GM10248 (cell line): ENCODE data around the gene POLR2H.

Experiments used
- CTCF ChIA-PET: fragments of 300-600 bp; sonication (Branson Sonifier 250); formaldehyde crosslinking; extraction: SDS; loops from one replicate; lab custom pipeline; 2021; ENCODE audit warnings: antibody characterized with exemption; lab: Yijun Ruan, JAX
- POLR2A ChIA-PET: fragments of 350-650 bp; sonication (Branson Sonifier 250); formaldehyde crosslinking; extraction: SDS; loops from one replicate; lab custom pipeline; 2020; ENCODE audit warnings: antibody characterized with exemption; lab: Yijun Ruan, JAX
- DNase-seq: peaks from one replicate; pipeline ENCODE4 v3.0.0; 2012; ENCODE audit errors: extremely low spot score
- TF ChIP-seq, protein P1 (sequence below): IDR thresholded peaks from 2 replicates; pipeline ENCODE4 v1.5.1; 2012; ENCODE audit warnings: mild to moderate bottlenecking, low read depth; ENCODE audit errors: extremely low read depth, missing control alignments, control extremely low read depth

Gene POLR2H

DNA sequence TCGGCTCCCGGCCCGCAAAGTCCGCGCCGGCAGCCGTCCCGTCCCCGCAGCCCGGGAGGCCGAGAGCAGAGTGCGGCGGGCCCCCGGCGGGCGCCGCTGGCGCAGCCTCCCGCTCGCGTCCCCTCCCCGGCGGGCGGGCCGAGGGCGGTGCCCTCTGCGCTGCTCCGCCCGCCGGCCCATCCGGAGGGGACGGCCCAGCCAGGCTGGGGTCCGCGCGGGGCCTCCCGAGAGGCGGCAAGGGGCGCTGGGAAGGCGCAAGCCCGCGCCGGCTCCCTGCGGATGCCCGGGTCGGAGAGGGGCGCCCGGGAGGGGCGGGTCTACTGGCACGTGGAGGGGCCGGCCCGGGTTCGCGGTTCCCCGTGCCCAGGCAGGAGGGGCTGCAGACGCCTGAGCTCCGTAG, at the start of gene POLR2H, which contains the start of gene CLCN2:
POLR2H (plus strand) TSS at position 179 of the 400 bp plus-strand sequence. CDS start 1,783 bp downstream, outside the sequence.
CLCN2 (minus strand) TSS at position 74 of the 400 bp plus-strand sequence. CDS start 126 bp downstream, outside the sequence.
- ChIA-PET POLR2A (no interaction called here), CTCF (interaction anchor here (0.9 to 2.3 kb wide), 9 partner anchors 8 to 466 kb away, joined by 3 to 10 read pairs (median 4); partner anchors contain the start of gene FAM131A)
- TF ChIP-seq, protein P1, sequence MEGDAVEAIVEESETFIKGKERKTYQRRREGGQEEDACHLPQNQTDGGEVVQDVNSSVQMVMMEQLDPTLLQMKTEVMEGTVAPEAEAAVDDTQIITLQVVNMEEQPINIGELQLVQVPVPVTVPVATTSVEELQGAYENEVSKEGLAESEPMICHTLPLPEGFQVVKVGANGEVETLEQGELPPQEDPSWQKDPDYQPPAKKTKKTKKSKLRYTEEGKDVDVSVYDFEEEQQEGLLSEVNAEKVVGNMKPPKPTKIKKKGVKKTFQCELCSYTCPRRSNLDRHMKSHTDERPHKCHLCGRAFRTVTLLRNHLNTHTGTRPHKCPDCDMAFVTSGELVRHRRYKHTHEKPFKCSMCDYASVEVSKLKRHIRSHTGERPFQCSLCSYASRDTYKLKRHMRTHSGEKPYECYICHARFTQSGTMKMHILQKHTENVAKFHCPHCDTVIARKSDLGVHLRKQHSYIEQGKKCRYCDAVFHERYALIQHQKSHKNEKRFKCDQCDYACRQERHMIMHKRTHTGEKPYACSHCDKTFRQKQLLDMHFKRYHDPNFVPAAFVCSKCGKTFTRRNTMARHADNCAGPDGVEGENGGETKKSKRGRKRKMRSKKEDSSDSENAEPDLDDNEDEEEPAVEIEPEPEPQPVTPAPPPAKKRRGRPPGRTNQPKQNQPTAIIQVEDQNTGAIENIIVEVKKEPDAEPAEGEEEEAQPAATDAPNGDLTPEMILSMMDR, result no peak
- DNase-seq, result peak; percentile 79

DNA sequence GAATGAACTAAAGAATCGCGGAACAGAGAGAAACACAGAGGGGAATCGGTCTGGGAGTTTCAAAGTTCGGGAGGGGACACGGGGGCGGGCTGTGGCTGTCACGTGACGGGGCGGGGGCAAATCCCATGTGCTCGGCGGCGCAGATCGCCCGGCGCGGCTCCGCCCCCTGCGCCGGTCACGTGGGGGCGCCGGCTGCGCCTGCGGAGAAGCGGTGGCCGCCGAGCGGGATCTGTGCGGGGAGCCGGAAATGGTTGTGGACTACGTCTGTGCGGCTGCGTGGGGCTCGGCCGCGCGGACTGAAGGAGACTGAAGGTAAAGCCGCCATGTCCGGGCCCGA, 47.2 kb upstream of the POLR2H start, which contains the start of gene EIF4G1:
EIF4G1 (plus strand) TSS at position 244 of the 337 bp plus-strand sequence. CDS start 1,191 bp downstream, outside the sequence.
- TF ChIP-seq, protein P1, result no peak
- ChIA-PET POLR2A (no interaction called here), CTCF (no interaction called here)
- DNase-seq, result peak; percentile 99

DNA sequence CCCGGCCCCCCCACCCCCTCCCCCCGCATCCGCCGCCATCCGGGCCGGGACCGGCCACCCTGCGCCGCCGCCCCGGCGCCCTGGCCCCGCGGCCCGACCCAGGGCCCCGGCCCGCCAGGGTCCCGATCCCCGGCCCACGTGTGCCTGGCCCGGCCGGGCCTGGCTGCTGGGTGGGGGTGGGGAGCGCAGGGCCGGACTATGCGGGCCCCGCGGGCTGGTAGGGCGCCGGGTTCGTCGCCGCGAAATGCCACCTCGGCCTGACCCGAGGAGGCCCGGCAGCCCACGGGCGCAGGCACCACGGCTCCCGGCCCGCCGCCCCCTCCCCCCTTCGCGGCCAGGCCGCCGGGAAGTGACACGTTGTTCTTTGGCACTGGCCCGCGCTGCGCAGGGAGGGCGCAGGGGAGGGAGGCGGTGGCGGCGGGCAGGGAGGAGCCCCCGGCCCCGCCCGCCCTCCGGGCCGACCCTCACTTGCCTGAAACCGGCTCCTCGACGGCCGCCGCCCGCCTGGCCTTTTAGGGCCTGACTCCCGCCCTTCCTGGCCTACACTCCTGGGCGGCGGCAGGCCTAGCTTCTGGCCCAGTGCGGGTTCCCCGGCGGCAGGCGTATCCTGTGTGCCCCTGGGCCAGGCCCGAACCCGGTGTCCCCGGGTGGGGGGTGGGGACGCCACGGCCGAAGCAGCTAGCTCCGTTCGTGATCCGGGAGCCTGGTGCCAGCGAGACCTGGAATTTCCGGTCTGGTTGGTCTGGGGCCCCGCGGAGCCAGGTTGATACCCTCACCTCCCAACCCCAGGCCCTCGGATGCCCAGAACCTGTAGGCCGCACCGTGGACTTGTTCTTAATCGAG, 46.6 kb upstream of the POLR2H start:
- CTCF ChIA-PET, result interaction anchor here (1.3 to 1.5 kb wide), 2 partner anchors 12 to 87 kb away, joined by 3 to 5 read pairs; no protein-coding TSS in a partner anchor
- peak; percentile 60 for DNase-seq
- TF ChIP-seq, protein P1, result no peak
- POLR2A ChIA-PET, result interaction anchor here (1.0 kb wide), 2 partner anchors 9 to 20 kb away, joined by 3 to 6 read pairs; no protein-coding TSS in a partner anchor

DNA sequence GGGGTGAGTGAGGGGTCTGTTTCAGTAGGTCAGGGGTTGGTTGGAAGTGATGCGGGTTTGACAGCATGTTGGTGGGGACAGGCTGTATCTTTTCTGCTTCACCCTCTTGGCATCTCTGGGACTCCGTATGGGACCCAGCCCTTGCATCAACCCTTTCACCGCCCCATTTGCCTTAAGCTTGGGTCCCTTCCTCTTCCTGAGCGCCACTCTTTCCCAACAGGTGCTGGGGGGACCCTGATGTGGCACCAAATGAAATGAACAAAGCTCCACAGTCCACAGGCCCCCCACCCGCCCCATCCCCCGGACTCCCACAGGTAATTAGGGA, 46.0 kb upstream of the POLR2H start:
- CTCF ChIA-PET, result interaction anchor here (0.7 to 1.5 kb wide), 4 partner anchors 11 to 88 kb away, joined by 3 to 5 read pairs (median 3); partner anchors contain the start of gene EEF1AKMT4
- POLR2A ChIA-PET, result interaction anchor here (1.0 to 1.3 kb wide), 4 partner anchors 9 to 20 kb away, joined by 3 to 6 read pairs (median 4); no protein-coding TSS in a partner anchor
- DNase-seq, result peak; percentile 31
- TF ChIP-seq, protein P1, result no peak

DNA sequence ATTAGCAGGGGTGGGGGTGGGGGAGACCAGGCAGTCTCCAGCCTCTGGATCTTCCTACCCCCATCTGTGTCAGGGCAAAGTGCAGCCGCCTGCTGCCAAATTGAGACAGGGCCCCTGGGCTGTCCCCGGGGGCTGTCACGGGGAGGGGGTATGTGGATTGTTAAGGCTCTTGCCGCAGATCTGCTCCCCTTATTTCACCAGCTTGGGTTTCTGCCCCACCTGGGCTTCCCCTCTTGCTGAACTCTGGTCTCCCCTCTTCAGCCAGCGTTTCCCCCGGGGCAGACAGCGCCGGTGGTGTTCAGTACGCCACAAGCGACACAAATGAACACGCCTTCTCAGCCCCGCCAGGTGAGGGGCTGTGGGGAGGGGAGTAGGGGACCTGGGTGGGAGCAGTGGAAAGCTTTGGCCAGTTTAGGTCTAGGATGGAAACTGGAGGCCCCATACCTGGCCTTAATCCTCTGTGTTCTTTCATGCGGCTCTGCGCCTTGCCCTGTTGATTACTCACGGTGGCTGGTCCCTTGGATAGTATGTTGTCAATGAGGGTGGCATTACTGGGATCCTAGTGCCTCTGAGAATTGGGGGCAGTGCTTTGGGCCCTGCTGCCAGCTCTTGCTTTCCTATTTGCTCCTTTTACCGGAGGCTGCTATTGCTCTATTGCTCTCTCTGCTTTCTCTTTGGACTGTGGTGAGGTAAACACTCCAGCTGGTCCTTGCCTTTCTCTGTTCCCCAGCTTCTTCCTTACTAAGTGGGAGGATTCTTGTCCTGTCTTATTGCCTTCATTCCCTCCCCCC, 45.4 kb upstream of the POLR2H start:
- CTCF ChIA-PET, result interaction anchor here (0.7 to 1.5 kb wide), 5 partner anchors 11 to 89 kb away, joined by 3 to 5 read pairs (median 3); partner anchors contain the start of gene EEF1AKMT4
- POLR2A ChIA-PET, result interaction anchor here (1.0 to 1.3 kb wide), 4 partner anchors 8 to 19 kb away, joined by 3 to 6 read pairs (median 4); no protein-coding TSS in a partner anchor
- TF ChIP-seq, protein P1, result no peak
- DNase-seq, result peak; percentile 19

DNA sequence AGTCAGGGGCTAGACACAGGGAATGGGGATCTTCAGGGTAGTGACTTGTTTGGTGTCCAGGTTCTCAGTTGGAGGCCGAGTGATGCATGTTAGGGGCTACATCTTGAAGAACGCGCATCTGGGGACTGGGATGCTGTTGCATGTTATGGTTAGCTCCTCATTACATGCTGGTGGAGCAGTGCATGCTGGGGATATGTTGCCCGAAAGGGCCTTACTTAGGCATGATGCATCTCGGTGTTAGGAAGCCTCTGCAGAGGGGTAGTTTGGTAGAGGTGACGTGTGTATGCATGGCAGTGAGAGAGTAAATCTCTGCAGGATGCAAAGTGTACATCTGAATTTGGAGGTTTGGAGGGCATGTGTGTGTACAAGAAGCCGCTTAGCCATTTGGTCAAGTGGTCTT, 44.7 kb upstream of the POLR2H start:
- DNase-seq, result no peak
- POLR2A ChIA-PET, result interaction anchor here (1.3 kb wide), 1 partner anchor 11 kb away, joined by 5 read pairs; no protein-coding TSS in a partner anchor
- TF ChIP-seq, protein P1, result no peak
- CTCF ChIA-PET, result interaction anchor here (1.3 kb wide), 1 partner anchor 14 kb away, joined by 3 read pairs; no protein-coding TSS in a partner anchor
